GM19025 (cell line): Measurements from ENCODE around the gene MBNL1.
A peak's percentile ranks its signal among the peaks of the same experiment; 100 is the strongest.
"Not testable (repeated sequence)": the region's sequence is repeated elsewhere in the genome, so short reads cannot be mapped to it uniquely, and the experiment has no call there.

Source experiments
- ATAC-seq: cut with Tn5 transposase; IDR thresholded peaks from one replicate; pipeline ENCODE4 v1.9.1; 2021; ENCODE audit warnings: mild to moderate bottlenecking, low read depth, moderate library complexity; ENCODE audit not compliant: unreplicated experiment

Gene MBNL1

GRCh38 chr3:152316318-152316717 lies 47.6 kb downstream of the MBNL1 start:
- no peak for ATAC-seq

GRCh38 chr3:152317184-152317583 lies 48.5 kb downstream of the MBNL1 start:
- ATAC-seq, result no peak

GRCh38 chr3:152317956-152318355 lies 49.2 kb downstream of the MBNL1 start:
- no peak for ATAC-seq

- no peak for ATAC-seq
Observed at GRCh38 chr3:152318512-152318911, 49.8 kb downstream of the MBNL1 start.

GRCh38 chr3:152319256-152319655 lies 50.5 kb downstream of the MBNL1 start:
- ATAC-seq, result no peak

- ATAC-seq, result no peak
Observed at GRCh38 chr3:152319831-152320617, 51.3 kb downstream of the MBNL1 start.

- no peak for ATAC-seq
Observed at GRCh38 chr3:152321200-152321954, 52.6 kb downstream of the MBNL1 start.

- ATAC-seq, result no peak
Observed at GRCh38 chr3:152321955-152322377, 53.2 kb downstream of the MBNL1 start.

- peak; percentile 56 for ATAC-seq
Observed at GRCh38 chr3:152322756-152323155, 54.0 kb downstream of the MBNL1 start.

- peak; percentile 75 for ATAC-seq
Observed at GRCh38 chr3:152323834-152324233, 55.1 kb downstream of the MBNL1 start.

- no peak for ATAC-seq
Observed at GRCh38 chr3:152325136-152325535, 56.4 kb downstream of the MBNL1 start.

GRCh38 chr3:152327203-152327602 lies 58.5 kb downstream of the MBNL1 start:
- ATAC-seq, result no peak

- ATAC-seq, result no peak
Observed at GRCh38 chr3:152328841-152329240, 60.1 kb downstream of the MBNL1 start.

- ATAC-seq, result no peak
Observed at GRCh38 chr3:152330559-152330958, 61.8 kb downstream of the MBNL1 start.

GRCh38 chr3:152331018-152331541 lies 62.4 kb downstream of the MBNL1 start:
- ATAC-seq, result no peak

GRCh38 chr3:152331998-152332397 lies 63.3 kb downstream of the MBNL1 start:
- ATAC-seq, result no peak

- ATAC-seq, result no peak
Observed at GRCh38 chr3:152333928-152334327, 65.2 kb downstream of the MBNL1 start.

- no peak for ATAC-seq
Observed at GRCh38 chr3:152334761-152335160, 66.0 kb downstream of the MBNL1 start.

GRCh38 chr3:152335273-152335672 lies 66.5 kb downstream of the MBNL1 start:
- ATAC-seq, result no peak

GRCh38 chr3:152337337-152337736 lies 68.6 kb downstream of the MBNL1 start:
- ATAC-seq, result not testable (repeated sequence)

- no peak for ATAC-seq
Observed at GRCh38 chr3:152338159-152338720, 69.5 kb downstream of the MBNL1 start.
